DMS153 treated with DMSO at 0.1 percent for 48 hours (cell line): ENCODE results near the gene KREMEN1.

Source experiments
- DNase-seq: peaks from one replicate; lab custom pipeline; 2025; ENCODE audit not compliant: unreplicated experiment; lab: John Stamatoyannopoulos, UW

KREMEN1 gene

DNA sequence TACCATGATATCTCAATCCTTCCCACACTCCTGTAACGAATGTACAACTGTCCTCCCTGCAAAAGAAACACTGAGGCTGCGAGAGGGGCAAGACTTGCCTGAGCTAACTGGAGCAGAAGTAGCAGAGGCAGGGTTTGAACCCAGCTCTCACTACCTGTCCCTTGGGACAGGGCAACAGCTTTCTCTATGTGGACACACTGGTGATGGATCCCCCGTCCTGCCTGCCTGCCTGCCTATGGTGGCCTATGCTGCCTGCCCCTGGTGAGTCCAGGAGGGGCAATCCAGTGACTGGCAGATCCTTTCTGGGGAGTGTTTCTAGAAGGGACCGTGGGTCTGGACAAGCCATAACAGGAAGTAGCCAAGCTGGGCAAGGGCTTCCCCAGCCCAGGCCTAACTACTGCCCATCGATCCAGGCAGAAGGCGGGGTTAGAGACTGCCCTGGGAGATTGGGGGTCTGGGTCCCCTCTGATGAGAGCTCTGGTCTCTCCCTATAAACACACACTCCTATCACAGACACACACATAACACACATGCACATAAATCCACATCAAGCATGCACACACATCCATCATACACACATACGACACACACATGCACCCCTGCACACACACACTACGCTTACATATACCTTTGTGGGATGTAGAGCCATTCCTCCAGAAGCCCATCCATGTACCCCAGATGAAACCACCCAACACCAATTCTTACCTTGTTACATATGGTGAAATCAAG is 131.8 kb downstream of the KREMEN1 start:
- no peak for DNase-seq

DNA sequence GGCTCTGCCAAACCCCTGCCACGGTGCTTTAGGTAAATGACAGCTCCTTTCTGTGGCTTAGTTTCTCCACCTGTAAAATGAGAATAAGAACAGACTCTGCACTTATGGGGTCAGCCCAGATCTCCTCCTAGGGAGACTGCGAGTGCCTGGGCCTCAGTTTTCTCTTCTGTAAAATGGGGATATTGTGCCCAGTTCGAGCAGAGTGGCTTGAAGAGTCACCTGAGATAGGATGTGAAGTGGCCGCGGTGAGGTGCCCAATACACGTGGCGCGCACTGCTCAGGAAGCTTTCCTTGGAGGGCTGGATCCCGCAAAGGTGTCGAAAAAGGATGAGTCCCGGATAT is 132.4 kb downstream of the KREMEN1 start:
- DNase-seq: no peak

DNA sequence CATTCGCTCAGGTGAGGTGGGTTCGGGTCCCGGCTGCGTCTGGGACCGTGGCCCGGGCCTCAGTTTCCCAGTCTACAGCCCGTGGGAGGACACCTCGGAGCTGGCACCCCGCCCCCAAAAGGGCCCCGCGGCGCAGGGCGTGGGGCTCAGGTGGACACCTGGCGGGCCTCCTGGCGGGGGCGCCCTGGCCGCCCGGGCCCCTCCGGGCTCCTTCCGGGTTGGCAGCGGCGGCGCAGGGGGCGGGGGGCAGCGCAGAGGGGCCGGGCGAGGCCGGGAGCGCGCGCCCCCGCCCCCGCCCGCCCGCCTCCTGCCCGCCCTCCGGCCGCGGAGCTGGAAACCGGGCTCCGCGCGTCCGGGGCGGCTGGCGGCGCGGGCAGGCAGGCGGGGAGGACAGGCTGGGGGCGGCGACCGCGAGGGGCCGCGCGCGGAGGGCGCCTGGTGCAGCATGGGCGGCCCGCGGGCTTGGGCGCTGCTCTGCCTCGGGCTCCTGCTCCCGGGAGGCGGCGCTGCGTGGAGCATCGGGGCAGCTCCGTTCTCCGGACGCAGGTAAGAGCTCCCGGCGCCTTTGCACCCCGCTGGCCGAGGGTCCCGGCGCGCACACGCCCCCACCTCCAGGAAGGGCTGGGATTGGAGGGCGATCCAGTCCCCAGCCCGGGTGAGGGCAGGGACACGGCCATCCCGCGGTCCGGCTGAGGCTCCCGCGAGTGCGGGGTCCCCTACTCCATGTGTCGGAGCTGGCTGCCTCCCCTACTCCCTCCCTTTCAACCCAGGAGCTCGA is 132.9 kb downstream of the KREMEN1 start, which contains the start of gene EMID1:
Gene EMID1, plus strand, starts transcription at position 303 of the 778 bp plus-strand sequence. Its CDS starts 143 bp downstream, at position 446.
- DNase-seq: no peak

DNA sequence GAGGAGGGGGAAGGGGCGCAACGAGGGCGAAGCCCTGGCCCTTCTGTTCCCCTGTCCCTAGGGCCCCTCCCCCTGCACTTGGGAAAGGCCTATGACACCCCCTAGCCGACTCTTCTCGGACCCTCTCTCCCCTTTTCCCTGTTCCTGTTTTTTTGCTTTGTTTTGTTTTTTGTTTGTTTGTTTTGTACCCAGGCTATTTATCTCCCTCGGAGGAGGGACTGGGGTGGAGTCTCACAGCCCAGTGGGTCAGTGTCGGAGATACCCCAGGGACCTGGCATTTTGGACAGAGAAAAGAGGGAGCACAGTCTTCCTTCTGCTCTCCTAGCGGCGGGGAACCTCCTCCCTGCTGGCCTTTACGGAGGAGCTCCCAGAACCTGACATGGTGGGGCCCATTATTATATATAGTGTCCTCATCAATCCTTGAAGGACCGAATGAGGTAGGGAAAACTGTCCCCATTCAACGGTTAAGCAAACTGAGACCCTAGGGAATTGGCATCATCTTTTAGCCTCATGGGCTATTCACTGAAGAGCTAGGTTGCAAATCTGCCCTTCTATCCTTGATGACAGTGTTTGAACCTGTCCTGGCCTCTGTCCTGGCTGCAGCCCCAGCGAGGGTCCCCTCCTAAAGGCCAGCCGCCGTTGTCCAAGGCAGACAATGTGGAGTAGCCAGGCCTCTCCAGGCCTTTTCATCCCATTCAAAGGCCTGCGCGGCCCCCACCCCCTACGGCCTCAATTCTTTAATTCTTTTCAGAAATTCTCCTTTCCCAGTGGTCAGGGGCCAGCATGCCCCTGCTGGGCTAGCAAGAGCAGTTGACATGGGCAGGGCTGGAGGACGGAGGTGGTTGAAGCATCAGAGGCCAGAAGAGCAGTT is 133.8 kb downstream of the KREMEN1 start:
- DNase-seq: no peak

DNA sequence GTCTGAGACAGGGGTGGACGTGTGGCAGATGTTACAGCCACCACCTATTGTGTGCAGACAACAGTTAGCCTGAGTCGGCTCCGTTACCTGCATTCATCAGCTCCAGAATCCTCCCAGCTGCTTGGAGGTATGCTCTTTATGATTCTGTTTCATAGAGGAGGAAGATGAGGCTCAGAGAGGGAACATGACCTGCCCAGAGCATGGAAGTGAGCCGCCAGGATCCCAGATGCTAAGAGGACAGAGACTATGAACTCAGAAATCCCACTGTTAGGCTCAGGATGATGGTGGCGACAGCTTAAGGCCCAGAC is 134.4 kb downstream of the KREMEN1 start:
- no peak for DNase-seq

DNA sequence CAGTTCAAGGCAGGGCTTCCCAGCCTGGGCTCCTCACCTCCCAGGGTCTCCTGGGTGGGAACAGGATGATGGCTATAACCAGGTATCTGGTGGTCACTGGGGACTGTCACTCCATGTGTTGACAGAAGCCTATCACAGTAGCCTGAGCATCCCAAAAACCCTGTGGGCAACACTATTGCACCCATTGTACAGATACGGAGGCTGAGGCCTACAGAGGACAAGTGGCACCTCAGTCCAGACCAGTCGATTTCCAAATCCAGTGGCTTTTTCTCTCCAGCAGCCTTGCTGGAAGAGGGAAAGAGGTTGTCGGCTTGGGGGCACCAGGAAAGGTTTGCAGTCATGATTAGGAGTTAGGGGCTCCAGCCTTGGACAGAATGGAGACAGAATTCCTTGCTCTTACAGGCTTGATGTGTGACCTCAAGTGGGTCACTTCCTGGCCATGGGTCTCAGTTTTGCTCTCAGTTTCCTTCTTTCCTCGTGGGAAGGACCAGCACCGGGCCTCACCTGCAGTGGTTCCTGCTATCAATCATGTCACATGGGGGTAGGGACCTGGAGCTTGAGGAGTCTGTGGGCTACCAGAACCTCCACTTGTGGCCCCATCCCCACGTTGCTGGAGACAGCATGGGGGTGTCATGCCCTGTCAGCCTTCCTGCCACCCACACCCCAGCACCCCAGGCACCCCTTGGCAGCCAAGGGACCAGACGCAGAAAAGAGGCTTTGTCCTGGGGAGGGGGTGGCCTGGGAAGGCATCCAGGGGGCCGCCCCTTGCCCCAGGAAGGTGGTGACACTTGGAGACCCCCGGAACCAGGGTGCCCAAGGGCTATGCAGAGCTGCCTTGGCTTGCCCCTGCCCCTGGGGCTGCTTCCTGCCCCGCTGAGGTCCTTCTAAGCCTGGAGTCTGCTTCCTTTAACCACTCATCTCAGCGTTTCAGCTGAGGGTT is 135.0 kb downstream of the KREMEN1 start:
- no peak for DNase-seq

DNA sequence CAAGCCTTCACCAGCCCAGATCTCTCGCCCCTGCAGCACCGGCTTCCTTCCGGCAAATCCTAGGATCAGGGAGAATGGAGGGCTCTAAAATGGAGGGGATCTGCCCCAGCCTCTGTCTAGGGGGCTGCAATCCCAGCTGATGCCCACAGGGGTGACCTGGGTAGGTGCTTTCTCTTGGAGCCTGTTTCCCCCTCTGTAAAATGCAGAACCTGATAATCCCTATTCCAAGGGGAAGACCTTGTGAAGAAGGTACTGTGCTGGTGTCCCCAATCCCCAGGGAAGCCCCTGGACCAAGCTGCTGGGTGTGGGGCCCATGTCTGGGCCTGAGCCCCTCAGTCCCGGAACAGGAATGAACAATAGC is 135.6 kb downstream of the KREMEN1 start:
- DNase-seq: no peak

DNA sequence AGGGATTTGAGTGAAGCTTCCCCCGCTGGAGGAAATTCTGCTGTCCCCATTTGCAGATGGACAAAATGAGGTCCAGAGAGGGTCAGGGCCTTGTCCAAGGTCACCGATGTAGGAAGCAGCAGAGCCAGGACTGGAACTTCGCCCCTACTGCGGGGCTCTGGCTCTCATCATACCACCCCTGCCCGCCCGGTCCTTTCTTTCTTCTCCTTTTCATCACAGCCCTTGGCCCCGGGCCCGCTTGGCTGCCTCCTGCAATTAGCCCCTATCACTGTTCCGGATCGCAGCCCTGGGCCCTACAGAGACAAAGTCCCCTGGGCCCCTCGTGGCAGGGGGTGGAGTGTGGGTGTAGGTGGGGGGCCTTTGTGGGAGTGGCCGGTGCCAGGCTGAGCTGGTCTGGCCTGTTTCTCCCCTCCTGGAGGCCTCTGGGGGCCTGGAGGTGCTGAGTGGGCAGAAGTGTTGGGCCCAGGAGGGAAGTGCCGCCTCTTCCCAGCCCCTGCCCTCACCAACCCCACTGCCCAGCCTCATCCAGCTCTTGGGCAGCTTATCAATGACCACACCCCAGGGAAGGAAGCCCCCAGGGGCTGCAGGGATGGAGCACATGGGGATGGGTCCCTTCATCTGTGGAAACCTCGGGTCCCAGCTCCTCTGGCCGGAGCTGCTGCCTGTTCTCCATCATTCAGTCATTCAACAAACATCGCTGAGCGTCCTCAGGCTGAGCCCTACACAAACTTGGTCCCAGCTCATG is 136.2 kb downstream of the KREMEN1 start:
- no peak for DNase-seq

DNA sequence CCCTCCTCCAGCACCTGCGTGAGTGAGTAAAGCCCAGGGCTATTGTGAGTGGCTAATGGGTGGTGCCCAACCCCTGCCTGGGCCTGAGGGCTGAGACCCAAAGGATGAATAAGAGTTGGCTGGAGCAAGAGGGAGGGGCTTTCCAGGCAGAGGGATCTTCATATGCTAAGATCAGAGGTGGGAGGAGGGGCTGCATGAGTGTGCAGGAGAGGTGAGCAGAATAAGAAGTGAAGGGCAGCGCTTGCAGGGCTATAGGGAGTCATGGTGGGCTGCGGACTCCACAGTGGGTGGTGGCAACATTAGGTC is 136.7 kb downstream of the KREMEN1 start:
- no peak for DNase-seq

DNA sequence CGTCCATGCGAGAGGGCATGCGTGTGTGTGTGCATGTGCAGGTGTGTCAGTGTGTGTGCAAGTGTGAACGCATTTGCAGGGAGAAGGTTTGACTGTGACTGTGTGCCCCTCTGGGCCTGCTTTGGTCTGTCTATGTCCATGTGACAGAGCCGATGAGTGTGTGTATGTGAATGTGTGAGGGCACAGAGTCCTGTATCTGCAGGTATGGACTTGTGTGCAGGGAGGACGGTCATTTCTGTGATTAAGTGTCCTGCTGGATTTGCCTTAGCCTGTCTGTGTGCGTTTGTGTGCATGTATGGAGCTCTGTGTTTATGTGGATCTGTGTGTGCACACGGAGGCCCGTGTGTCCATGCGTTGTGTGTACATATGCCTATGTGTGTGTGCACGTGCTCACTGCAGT is 138.2 kb downstream of the KREMEN1 start:
- no peak for DNase-seq

DNA sequence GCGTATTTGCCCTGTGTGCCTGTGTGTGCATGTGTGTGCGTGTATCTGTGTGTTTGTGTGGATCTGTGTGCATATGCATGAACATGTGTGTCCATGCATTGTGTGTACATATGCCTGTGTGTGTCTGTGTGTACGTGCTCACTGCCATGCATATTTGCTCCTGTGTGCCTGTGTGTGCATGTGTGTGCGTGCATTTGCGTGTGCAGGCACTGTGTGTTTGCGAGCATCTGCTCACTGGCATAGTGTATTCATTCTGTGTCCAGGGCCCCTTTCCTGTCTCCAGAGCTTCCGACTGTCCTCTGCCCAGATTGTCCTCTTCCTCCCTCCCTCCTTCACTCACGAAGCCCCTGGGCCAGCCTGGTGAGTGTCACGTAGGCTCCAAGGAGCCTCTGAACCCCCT is 138.6 kb downstream of the KREMEN1 start:
- DNase-seq: no peak

DNA sequence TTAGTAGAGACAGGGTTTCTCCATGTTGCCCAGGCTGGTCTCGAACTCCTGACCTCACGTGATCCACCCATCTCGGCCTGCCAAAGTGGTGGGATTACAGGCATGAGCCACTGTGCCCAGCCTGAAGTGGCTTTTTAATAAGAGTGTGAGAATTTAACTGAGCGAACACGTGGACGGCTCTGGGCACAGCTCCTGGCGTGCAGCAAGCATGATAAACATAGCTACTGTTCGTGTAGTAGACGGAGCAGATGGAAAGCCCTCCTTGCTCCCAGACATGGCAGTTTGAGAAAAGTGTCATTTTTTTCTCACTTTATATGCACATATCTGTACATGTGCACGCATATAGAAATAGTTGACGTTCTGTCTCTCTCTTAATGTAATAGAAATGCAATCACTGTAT is 139.9 kb downstream of the KREMEN1 start:
- DNase-seq: no peak

DNA sequence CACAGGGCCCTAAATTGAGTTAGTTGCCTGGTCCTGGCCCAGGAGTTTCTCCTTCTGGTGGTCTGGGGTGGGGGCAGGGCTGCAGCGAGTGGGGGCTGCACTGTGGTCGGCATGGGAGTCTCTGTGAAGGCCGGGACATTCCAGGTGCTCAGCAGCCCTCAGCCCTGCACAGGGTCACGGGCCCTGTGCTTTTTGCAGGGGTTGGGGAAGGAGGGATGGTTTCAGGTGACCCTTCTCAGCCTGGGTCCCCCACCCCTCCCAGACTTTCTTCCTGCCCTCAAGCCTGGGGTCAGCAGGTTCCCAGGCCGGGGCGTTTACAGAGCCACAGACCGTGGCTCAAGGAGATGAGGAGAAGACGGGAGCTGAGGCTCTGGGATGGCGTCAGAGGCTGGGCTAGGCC is 140.7 kb downstream of the KREMEN1 start:
- no peak for DNase-seq

DNA sequence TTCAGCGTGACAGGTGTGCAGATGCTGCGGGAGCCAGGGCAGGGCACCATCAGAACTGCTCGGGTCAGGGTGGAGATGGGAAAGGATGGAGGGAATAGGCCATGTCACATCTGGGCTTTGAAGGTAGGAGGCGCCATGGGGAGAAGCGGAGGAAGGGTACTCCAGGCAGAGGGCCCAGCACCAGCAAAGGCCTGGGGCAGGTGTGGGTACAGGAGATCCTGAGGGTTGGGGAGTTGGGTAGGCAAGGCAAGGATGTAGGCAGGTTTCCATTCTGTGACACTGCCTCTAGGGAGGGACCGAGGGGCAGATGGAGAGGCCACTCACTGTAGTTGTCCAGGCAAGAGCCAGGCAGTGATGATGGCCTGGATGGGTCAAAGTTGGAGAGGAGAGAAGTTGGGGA is 141.4 kb downstream of the KREMEN1 start:
- DNase-seq: no peak

DNA sequence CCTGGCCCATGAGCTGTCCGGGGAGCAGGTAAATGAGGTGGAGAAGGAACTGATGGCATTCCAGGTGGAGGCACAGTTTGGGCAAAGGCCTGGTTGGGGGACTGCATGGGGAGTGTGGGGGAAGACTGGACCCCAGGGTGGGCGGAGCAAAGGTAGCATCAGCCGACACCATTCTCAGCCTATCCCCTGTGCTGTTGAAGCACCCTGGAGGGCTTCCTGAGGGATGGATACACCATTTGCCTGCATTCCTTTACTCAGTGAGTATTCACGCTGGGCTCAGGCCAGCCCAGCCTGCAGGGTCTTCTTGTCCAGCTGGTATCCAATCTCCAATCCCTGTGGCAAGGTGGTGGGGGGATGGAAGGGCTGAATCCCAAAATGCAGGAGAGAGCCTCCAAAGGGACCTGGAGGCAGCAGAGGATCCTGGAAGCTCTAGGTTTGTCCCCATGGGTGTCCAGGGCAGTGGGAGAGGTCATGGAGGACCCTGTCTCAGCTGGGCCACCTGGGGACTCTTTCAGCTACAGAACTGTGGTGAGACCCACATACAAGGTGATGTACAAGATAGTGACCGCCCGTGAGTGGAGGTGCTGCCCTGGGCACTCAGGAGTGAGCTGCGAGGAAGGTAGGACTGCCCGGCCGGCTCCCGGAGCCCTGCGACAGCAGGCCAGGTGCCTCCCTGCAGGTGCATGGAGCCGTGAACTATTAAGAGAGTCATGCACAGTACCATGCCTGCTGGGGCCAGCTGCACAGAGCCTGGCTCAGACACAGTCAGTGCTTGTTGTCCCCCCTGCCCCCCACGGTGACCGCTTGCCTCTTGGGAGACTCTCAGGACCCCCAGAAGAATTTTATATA is 142.4 kb downstream of the KREMEN1 start:
- DNase-seq: no peak

DNA sequence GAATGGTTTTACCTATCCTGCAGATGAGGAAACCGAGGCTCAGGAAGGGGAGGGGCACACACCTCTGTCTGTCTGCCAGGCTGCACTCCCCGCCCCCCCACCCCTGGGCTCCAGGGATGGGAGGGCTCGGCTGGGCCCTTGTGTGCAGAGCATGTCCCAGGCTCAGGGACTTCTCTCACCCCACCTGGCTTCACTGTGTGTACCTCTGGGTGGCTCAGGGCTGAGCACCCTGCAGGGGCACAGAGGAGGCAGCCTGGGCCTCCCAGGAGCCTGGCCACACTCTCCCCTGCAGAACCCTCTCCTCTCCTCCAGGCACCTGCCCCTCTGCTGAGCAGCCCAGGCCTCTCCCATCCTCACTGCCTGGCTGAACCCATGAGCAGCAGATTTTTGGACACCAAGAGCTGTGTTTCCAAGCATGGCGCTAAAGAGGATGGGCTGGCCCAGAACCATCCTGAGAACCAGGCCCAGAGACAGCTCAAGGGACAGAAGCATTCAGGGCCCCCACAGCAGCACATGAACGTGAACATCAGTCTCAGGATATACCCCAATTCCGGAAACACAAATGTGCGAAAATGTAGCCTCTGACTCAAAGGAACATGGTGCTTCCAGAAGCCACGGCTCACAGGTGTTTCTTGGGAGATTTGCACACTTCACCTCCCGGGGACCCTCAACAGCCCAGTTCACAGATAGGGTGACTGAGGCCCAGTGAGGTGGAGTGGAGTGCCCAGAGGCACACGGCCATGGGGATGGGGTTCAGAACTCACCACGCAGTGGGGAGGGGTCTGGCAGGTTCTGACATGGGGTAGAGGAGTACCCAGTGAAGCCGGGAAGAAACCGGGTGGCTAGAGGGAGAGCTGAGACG is 143.4 kb downstream of the KREMEN1 start:
- no peak for DNase-seq

DNA sequence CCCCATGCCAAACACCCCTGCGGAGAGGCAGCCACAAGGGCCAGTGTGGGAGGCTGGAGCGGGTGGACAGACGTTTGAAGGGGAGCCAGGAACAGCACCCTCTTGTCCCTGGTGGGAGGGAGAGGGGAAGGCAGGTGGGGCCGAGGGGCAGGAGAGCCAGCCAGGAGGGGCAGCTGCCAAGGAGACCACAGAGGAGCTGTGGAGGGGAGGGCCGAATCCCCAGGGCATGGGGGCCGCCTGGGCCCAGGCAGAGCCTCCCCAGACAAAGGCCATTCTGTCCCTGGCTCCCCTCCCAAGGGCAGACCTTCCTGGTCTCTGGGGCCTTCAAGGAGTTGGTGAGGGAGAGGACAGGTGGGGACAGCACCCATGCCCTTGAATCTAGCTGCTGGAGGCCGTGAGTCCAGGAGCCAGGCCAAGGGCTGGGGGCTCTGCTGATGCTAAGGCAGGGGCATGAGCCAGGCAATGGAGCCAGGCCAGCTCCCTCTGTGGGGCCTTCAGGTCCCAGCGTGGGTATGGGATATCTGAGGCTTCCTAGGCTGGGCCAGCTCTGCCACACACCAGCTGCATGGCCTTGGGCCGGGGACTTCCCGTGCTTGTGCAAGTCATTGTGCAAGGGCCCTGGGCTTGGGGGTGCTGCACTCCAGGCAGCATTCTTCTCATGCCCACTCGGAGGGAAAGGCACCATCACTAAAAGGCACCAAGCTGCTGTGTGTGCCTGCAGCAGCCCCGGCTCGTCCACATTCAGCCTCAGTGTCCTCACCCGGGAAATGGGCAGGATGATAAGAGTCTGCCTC is 144.2 kb downstream of the KREMEN1 start:
- DNase-seq: no peak
